ENCODE results near the gene RNU1-4. TPM values are rescaled to one million over a fixed set of nuclear protein-coding genes. Genes with fewer than 3 reads are reported as not detected.
"Not testable (repeated sequence)": the region's sequence is repeated elsewhere in the genome, so short reads cannot be mapped to it uniquely, and the experiment has no call there.

RNU1-4 gene
- total RNA-seq, 1 experiment from 2014 or later: under 0.01 TPM

DNA sequence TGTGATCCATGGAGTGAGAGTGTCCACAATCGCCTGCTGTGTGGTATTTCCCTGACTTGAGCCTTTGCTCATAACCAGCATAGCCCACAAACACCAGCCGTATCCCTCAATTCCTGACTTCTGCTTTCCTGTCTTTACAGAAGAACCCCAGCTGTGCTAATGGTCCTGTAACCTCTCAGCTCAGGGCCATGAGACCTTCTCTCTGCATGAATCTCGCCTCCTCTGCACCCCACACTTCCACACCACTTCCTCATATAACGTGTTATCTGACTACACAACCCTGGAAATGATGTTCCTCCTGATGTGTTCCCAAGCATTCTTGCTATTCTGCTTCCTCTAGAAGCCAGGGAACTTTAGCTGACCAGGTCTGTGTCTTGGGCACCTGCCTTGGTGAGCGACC lies 41.3 kb downstream of the RNU1-4 start:
- H3K36me3 ChIP-seq (replicated peaks; ENCODE audit: control insufficient read depth, insufficient read depth, low read length); H3K4me3 ChIP-seq (ENCODE audit: insufficient read depth, low read depth, low read length): not testable (repeated sequence)

DNA sequence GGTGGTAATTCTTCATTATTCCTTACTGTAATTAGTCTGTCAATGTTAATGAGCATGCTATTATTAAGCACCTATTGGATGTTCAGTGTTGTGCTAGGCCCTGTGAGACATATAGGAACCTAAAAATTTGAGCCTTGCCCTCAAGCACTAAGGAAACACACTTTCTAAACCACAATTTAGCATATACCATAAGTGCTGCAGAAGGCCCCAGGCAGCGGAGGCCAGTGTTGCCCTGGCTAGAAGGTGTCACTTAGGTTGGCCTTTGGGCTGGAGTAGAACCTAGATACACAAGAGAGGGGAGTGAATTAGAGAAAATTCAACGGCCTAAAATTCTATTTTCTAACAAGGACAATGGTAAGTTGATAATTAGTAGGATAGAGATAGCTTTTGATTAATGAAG lies 44.6 kb downstream of the RNU1-4 start:
- DNase-seq; H3K27me3 ChIP-seq (ENCODE audit: control insufficient read depth, insufficient read depth, low read length); H3K36me3 ChIP-seq (replicated peaks; ENCODE audit: control insufficient read depth, insufficient read depth, low read length); H3K4me3 ChIP-seq (ENCODE audit: insufficient read depth, low read depth, low read length): not testable (repeated sequence)

More for the DNA sequence above, 41.3 kb downstream of the RNU1-4 start:
- not testable (repeated sequence) for H3K27me3 ChIP-seq (ENCODE audit: control insufficient read depth, insufficient read depth, low read length); DNase-seq

DNA sequence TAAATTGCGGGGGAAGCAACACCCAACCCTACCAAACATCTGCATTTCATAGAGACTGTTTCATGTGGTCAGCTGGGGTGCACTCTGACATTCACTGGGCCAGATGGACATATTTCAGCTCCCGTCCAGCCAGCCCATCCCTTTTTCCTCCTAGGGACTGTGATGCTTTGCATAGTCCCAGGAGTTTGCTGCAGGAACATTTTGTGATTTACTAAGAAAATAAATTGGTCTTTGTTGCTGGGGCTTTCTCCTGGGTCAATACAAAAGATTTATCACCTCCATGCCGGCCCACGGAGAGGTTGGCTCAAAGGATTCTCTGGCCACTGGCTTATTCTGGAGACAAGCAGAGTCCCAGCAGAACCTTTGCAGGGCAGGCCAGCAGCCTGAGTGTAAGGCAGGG lies 46.0 kb downstream of the RNU1-4 start:
- not testable (repeated sequence) for H3K36me3 ChIP-seq (replicated peaks; ENCODE audit: control insufficient read depth, insufficient read depth, low read length); H3K27me3 ChIP-seq (ENCODE audit: control insufficient read depth, insufficient read depth, low read length); DNase-seq; H3K4me3 ChIP-seq (ENCODE audit: insufficient read depth, low read depth, low read length)

DNA sequence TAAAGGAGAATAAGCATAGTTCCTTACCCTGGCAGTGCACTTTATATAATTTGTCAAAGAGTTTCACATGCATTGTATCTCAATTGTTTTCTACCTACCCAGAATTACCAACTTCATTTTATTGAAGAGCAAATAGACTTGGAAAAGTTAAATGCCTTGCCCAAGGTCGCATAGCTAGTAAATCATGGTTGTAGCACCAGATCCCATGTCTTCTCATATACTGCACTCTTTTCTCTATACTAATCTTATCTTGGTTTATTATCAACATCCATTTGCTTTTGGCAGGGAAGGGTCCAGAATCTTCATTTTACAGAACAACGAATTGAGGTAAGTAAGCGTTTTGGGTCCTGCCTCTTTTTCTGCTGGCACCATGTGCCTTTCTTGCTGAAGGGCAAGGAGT lies 46.9 kb downstream of the RNU1-4 start:
- not testable (repeated sequence) for DNase-seq; H3K27me3 ChIP-seq (ENCODE audit: control insufficient read depth, insufficient read depth, low read length); H3K4me3 ChIP-seq (ENCODE audit: insufficient read depth, low read depth, low read length); H3K36me3 ChIP-seq (replicated peaks; ENCODE audit: control insufficient read depth, insufficient read depth, low read length)

DNA sequence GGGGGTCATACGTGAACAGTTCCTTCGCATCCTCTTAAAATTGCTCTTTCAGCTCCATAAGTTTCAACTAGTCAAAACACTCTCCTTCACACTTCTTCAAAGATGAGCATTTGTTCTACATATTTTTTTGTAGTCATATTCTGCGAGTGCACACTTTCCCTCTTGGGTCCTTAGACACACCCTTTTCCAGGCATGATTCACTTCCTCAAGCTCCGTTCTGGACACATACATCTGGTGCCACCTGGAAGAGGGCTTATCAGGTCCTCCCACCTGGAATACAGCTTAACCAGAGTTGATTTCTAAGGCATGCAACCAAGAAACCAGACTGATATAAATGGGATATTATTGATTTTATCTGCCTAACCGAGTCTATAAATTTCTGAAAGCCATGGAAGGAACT lies 47.4 kb downstream of the RNU1-4 start:
- H3K4me3 ChIP-seq (ENCODE audit: insufficient read depth, low read depth, low read length); DNase-seq; H3K27me3 ChIP-seq (ENCODE audit: control insufficient read depth, insufficient read depth, low read length); H3K36me3 ChIP-seq (replicated peaks; ENCODE audit: control insufficient read depth, insufficient read depth, low read length): not testable (repeated sequence)

Other genes starting within 250 kb of the RNU1-4 start
- under 0.01 TPM in 2 replicates for gene RNU1-1, start 226.2 kb upstream of the RNU1-4 start, total RNA-seq (2014; rRNA removed; shearing (Covaris generic))
- 6.8 and 14.4 TPM in 2 replicates for gene NBPF1, start 127.0 kb upstream of the RNU1-4 start, total RNA-seq (2014; rRNA removed; shearing (Covaris generic))
- under 0.01 TPM in 2 replicates for gene RNU1-3, start 73.6 kb upstream of the RNU1-4 start, total RNA-seq (2014; rRNA removed; shearing (Covaris generic))
- under 0.01 TPM in 2 replicates for gene RNU1-2, start 155.5 kb downstream of the RNU1-4 start, total RNA-seq (2014; rRNA removed; shearing (Covaris generic))
- gene CROCC, start 181.4 kb downstream of the RNU1-4 start, total RNA-seq (2014; rRNA removed; shearing (Covaris generic)): 59.5 and 92.3 TPM in 2 replicates
- gene MFAP2, start 240.1 kb downstream of the RNU1-4 start, total RNA-seq (2014; rRNA removed; shearing (Covaris generic)): 176 and 202 TPM in 2 replicates